NCI-H510A treated with DMSO at 0.1 percent for 48 hours (cell line): ENCODE data around the gene EPHA6.

Experiments used
- DNase-seq: peaks from one replicate; lab custom pipeline; 2025; lab: John Stamatoyannopoulos, UW

Gene EPHA6

GRCh38 chr3:97647441-97647982 is 833.1 kb downstream of the EPHA6 start:
- no peak for DNase-seq

GRCh38 chr3:97655971-97656370 is 841.6 kb downstream of the EPHA6 start:
- DNase-seq, result no peak

GRCh38 chr3:97656638-97657037 is 842.2 kb downstream of the EPHA6 start:
- no peak for DNase-seq

GRCh38 chr3:97658668-97659285 is 844.4 kb downstream of the EPHA6 start:
- DNase-seq, result peak; percentile 16

GRCh38 chr3:97662264-97662663 is 847.9 kb downstream of the EPHA6 start:
- no peak for DNase-seq

GRCh38 chr3:97662762-97663161 is 848.4 kb downstream of the EPHA6 start:
- DNase-seq, result no peak

- DNase-seq, result no peak
Measured at GRCh38 chr3:97665896-97666295, 851.5 kb downstream of the EPHA6 start.

- DNase-seq, result no peak
Measured at GRCh38 chr3:97670952-97671351, 856.6 kb downstream of the EPHA6 start.

- DNase-seq, result no peak
Measured at GRCh38 chr3:97673357-97673997, 859.1 kb downstream of the EPHA6 start.

GRCh38 chr3:97674461-97674860 is 860.1 kb downstream of the EPHA6 start:
- no peak for DNase-seq

GRCh38 chr3:97680210-97680609 is 865.8 kb downstream of the EPHA6 start:
- no peak for DNase-seq

- no peak for DNase-seq
Measured at GRCh38 chr3:97680696-97681095, 866.3 kb downstream of the EPHA6 start.

GRCh38 chr3:97684490-97684889 is 870.1 kb downstream of the EPHA6 start:
- no peak for DNase-seq

GRCh38 chr3:97686258-97686657 is 871.9 kb downstream of the EPHA6 start:
- no peak for DNase-seq

- DNase-seq, result no peak
Measured at GRCh38 chr3:97687734-97688133, 873.3 kb downstream of the EPHA6 start.

- no peak for DNase-seq
Measured at GRCh38 chr3:97689111-97689510, 874.7 kb downstream of the EPHA6 start.

- no peak for DNase-seq
Measured at GRCh38 chr3:97689962-97690361, 875.6 kb downstream of the EPHA6 start.

GRCh38 chr3:97691354-97691753 is 877.0 kb downstream of the EPHA6 start:
- no peak for DNase-seq

- no peak for DNase-seq
Measured at GRCh38 chr3:97692389-97692788, 878.0 kb downstream of the EPHA6 start.

- no peak for DNase-seq
Measured at GRCh38 chr3:97692831-97693230, 878.4 kb downstream of the EPHA6 start.

- DNase-seq, result no peak
Measured at GRCh38 chr3:97694876-97695275, 880.5 kb downstream of the EPHA6 start.

- DNase-seq, result no peak
Measured at GRCh38 chr3:97698691-97699090, 884.3 kb downstream of the EPHA6 start.

GRCh38 chr3:97699889-97700288 is 885.5 kb downstream of the EPHA6 start:
- no peak for DNase-seq

GRCh38 chr3:97705764-97706163 is 891.4 kb downstream of the EPHA6 start:
- DNase-seq, result no peak
